ENCODE results near the gene CCHCR1. TPM values are rescaled to one million over a fixed set of nuclear protein-coding genes. Genes with fewer than 3 reads are reported as not detected.

Gene CCHCR1
- total and polyA plus RNA-seq, 7 donors = 8.7 to 39.3 (median 13.7) TPM

DNA sequence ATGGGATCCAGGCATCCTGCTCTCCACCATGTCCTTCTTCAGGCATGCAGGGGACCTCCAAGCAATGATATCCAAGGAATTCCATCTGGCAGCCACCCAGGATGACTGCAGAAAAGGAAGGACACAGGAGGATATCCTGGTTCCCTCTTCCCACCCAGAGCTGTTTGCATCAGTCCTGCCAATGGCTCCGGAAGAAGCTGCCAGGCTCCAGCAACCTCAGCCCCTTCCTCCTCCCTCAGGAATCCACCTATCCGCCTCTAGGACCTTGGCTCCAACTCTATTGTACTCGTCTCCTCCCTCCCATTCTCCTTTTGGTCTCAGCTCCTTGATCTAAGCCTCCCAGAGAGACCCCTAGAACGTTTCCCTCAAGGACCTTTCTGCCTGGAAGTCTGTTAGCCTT, 18.0 kb downstream of the CCHCR1 start:
- intact Hi-C loops (cut with DNase I) = loop anchor here (5.0 kb wide), 1 partner anchor 133 kb away; the partner anchor contains the start of gene HLA-C
- Histone ChIP-seq H3K9me3 (no peaks in the 10 kb centered on the region), H3K4me1 (peaks cover 0 to 23% (median 12%) of the 10 kb centered on the region in 4 donors), H3K4me3 (no peak overlapping the region), H3K27ac (no peak overlapping the region), H3K36me3 (peaks cover 0 to 3% (median 1%) of the 10 kb centered on the region in 4 donors), H3K27me3 (no peaks in the 10 kb centered on the region)
- no peak for DNase-seq
- WGBS, 2 donors = 52 to 60% methylated on average over 4 of the region's 4 CpGs
- TF ChIP-seq EP300 (IDR thresholded peaks at IDR 0.05) (no peak), POLR2A (IDR thresholded peaks at IDR 0.05) (no peak)
- TF ChIP-seq, protein P1, sequence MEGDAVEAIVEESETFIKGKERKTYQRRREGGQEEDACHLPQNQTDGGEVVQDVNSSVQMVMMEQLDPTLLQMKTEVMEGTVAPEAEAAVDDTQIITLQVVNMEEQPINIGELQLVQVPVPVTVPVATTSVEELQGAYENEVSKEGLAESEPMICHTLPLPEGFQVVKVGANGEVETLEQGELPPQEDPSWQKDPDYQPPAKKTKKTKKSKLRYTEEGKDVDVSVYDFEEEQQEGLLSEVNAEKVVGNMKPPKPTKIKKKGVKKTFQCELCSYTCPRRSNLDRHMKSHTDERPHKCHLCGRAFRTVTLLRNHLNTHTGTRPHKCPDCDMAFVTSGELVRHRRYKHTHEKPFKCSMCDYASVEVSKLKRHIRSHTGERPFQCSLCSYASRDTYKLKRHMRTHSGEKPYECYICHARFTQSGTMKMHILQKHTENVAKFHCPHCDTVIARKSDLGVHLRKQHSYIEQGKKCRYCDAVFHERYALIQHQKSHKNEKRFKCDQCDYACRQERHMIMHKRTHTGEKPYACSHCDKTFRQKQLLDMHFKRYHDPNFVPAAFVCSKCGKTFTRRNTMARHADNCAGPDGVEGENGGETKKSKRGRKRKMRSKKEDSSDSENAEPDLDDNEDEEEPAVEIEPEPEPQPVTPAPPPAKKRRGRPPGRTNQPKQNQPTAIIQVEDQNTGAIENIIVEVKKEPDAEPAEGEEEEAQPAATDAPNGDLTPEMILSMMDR (IDR thresholded peaks at IDR 0.05) = no peak

DNA sequence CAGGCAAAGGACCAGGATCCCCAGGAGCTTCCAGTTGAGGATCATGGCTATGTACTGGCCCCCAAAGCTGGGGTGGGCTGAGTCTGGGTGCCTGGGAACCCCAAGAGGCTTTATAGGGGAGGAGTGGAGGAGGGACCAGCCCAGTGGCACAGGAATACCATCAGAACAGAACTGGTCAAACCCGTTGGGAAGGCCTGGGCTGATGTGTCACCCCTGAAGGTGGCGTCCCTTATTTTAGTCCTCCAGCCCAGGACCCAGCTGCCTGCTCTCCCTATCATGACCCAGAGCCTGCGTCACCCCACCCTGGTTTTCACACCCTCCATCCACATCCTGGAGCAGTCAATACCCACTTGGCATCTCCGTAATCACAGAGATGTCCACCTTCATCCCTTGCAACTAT, 18.6 kb downstream of the CCHCR1 start, which contains the start of gene PSORS1C2:
PSORS1C2 (minus strand) TSS at position 85 of the 400 bp plus-strand sequence; CDS start at position 45, 40 bp downstream.
- intact Hi-C loops (cut with DNase I) = loop anchor here (5.0 kb wide), 1 partner anchor 133 kb away; the partner anchor contains the start of gene HLA-C
- Histone ChIP-seq H3K27ac (peak within 1 kb of the TSS in 1 of 4 donors; percentile 26), H3K4me3 (peak within 1 kb of the TSS in 1 of 4 donors; percentile 22), H3K36me3 (no peaks in the 10 kb centered on the region), H3K9me3 (no peaks in the 10 kb centered on the region), H3K4me1 (peaks cover 0 to 23% (median 12%) of the 10 kb centered on the region in 4 donors), H3K27me3 (no peaks in the 10 kb centered on the region)
- DNase-seq = no peak
- WGBS, 2 donors = 88 to 90% methylated on average over 4 of the region's 4 CpGs
- TF ChIP-seq, protein P1 (IDR thresholded peaks at IDR 0.05) = no peak
- no peak for TF ChIP-seq POLR2A (IDR thresholded peaks at IDR 0.05)
- TF ChIP-seq EP300 (IDR thresholded peaks at IDR 0.05) = no peak
- TF ChIP-seq POLR2AphosphoS5 (IDR thresholded peaks at IDR 0.05) = no peak

DNA sequence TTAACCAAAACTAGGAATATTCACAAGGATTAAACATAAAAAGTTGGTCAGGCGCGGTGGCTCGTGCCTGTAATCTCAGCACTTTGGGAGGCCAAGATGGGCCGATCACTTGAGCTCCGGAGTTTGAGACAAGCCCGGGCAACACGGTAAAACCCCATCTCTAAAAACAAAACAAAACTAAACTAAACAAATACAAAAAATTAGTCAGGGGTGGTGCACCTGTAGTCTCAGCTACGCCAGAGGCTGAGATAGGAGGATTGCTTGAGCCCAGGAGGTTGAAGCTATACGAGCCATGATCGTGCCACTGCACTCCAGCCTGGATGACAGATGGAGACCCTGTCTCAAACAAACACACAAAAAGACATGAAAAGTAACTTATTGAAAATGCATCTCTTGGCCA, 21.9 kb downstream of the CCHCR1 start:
- no peak for DNase-seq
- no peaks in the 10 kb centered on the region for H3K27me3 ChIP-seq
- TF ChIP-seq POLR2AphosphoS5 (IDR thresholded peaks at IDR 0.05) (no peak), POLR2A (IDR thresholded peaks at IDR 0.05) (no peak), EP300 (IDR thresholded peaks at IDR 0.05) (no peak)
- TF ChIP-seq, protein P1 (IDR thresholded peaks at IDR 0.05) = no peak
- no peak overlapping the region for H3K27ac ChIP-seq
- intact Hi-C loops (cut with DNase I) = loop anchor here (5.0 kb wide), 1 partner anchor 137 kb away; the partner anchor contains the start of gene HLA-C
- H3K4me3 ChIP-seq = no peak overlapping the region
- H3K4me1 ChIP-seq = peaks cover 0 to 11% (median 7%) of the 10 kb centered on the region in 4 donors
- WGBS, 2 donors = 84 to 86% methylated on average over 10 of the region's 10 CpGs
- no peaks in the 10 kb centered on the region for H3K36me3 ChIP-seq
- H3K9me3 ChIP-seq = no peaks in the 10 kb centered on the region

DNA sequence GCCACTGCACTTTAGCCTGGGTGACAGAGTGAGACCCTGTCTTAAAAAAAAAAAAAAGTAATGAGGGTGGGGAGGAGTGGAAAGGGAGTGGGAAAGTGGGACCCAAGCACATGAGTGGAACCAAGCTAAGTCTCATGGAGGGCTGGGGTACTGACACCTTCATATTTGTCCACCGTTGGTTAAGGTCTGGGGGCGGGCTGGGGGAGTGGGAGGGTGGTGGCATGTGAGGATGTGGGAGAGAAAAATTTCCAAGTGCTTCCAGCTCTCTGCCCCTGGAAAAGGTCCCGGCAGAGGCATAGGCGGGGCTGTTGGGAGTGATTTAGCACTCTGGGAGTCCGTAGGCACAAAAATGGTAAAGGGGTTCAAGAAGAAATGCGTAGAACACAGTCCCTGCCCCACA, 24.8 kb downstream of the CCHCR1 start:
- no peaks in the 10 kb centered on the region for H3K36me3 ChIP-seq
- H3K4me1 ChIP-seq = peaks cover 0 to 8% (median 3%) of the 10 kb centered on the region in 4 donors
- intact Hi-C loops (cut with DNase I) = no loop called here
- H3K4me3 ChIP-seq = no peak overlapping the region
- TF ChIP-seq POLR2AphosphoS5 (IDR thresholded peaks at IDR 0.05) (no peak), EP300 (IDR thresholded peaks at IDR 0.05) (no peak), POLR2A (IDR thresholded peaks at IDR 0.05) (no peak)
- TF ChIP-seq, protein P1 (IDR thresholded peaks at IDR 0.05) = no peak
- DNase-seq = no peak
- no peak overlapping the region for H3K27ac ChIP-seq
- 80 to 86% methylated on average over 6 of the region's 6 CpGs for WGBS, 2 donors
- no peaks in the 10 kb centered on the region for H3K9me3 ChIP-seq
- no peaks in the 10 kb centered on the region for H3K27me3 ChIP-seq

DNA sequence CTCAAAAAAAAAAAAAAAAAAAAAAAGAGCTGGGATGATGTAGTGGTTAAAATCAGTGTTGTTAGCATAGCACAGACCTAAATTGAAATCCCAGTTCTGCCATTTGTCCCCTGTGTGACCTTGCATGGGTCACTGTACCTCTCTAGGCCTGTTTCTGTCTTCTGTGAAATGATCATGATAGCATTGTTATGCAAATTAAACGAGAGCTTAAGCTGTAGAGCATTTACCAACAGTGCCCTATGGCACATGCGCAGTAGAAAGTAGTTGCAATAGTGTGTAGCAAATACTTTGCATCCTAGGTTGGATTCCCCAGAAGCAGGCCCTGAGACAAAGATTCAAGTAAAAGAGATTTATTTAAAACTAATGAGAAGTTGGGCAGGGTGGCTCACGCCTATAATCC, 26.0 kb downstream of the CCHCR1 start:
- Histone ChIP-seq H3K9me3 (no peaks in the 10 kb centered on the region), H3K36me3 (no peaks in the 10 kb centered on the region), H3K27me3 (no peaks in the 10 kb centered on the region), H3K4me1 (no peaks in the 10 kb centered on the region), H3K27ac (no peak overlapping the region), H3K4me3 (no peak overlapping the region)
- TF ChIP-seq POLR2A (IDR thresholded peaks at IDR 0.05) (no peak), EP300 (IDR thresholded peaks at IDR 0.05) (no peak), POLR2AphosphoS5 (IDR thresholded peaks at IDR 0.05) (no peak)
- TF ChIP-seq, protein P1 (IDR thresholded peaks at IDR 0.05) = no peak
- intact Hi-C loops (cut with DNase I) = no loop called here
- 75 to 91% methylated on average over 3 of the region's 3 CpGs for WGBS, 2 donors
- no peak for DNase-seq
